K562 (cell line): ENCODE results near the gene COX6B1. TPM values are rescaled to one million over a fixed set of nuclear protein-coding genes. Genes with fewer than 3 reads are reported as not detected.

Experiments
- CGGBP1 ChIP-seq: fragments of 250-450 bp; sonication (Bioruptor Pico); IDR thresholded peaks from 2 replicates; pipeline ENCODE4 v1.9.0; 2021; ENCODE audit warnings: mild to moderate bottlenecking
- COPS2 ChIP-seq: fragments of 450-650 bp; conservative IDR thresholded peaks from 2 replicates; pipeline ENCODE4 v1.6.1; 2016; ENCODE audit warnings: mild to moderate bottlenecking, moderate library complexity
- E4F1 ChIP-seq: fragments of 250-450 bp; sonication (Bioruptor Pico); IDR thresholded peaks from 2 replicates; pipeline ENCODE4 v1.5.0; 2021; ENCODE audit warnings: mild to moderate bottlenecking, borderline replicate concordance
- ETV6 ChIP-seq, 3 experiments: fragments of 150-350 bp in 1 of 3; sonication (generic) in 1 of 3; formaldehyde crosslinking in 1 of 3; IDR thresholded peaks; 2 replicates each; pipeline versions ENCODE4 v1.6.1 to v1.8.0; 2014 to 2022; ENCODE audit warnings: borderline replicate concordance in 2 of 3, low read depth in 2 of 3, antibody characterized with exemption in 1 of 3, low read length in 1 of 3, mild to moderate bottlenecking in 1 of 3, missing genetic modification reagents in 1 of 3
- FOSL1 ChIP-seq: fragments of 200-800 bp; sonication (Bioruptor generic); conservative IDR thresholded peaks from 2 replicates; pipeline ENCODE4 v1.6.1; 2016; ENCODE audit warnings: missing genetic modification characterization, missing compliant biosample characterization
- HMGXB4 ChIP-seq: sonication (generic); formaldehyde crosslinking; IDR thresholded peaks from 2 replicates; pipeline ENCODE4 v1.8.1; 2023; ENCODE audit warnings: mild to moderate bottlenecking, missing genetic modification reagents
- JUN ChIP-seq, 2 experiments: sonication (generic) in 1 of 2; formaldehyde crosslinking in 1 of 2; IDR thresholded peaks; 2 replicates each; pipeline versions ENCODE4 v1.6.1 to v1.8.0; 2012 to 2022; ENCODE audit warnings: borderline replicate concordance in 2 of 2, mild to moderate bottlenecking in 2 of 2, improper control_type of control experiment in 1 of 2, low read depth in 1 of 2, low read length in 1 of 2, missing genetic modification reagents in 1 of 2
- MBD1 ChIP-seq: fragments of 250-450 bp; sonication (Bioruptor Pico); IDR thresholded peaks from 2 replicates; pipeline ENCODE4 v1.8.0; 2022; ENCODE audit warnings: inconsistent platforms
- NCOR1 ChIP-seq: fragments of 450-650 bp; IDR thresholded peaks from 2 replicates; pipeline ENCODE4 v1.6.1; 2016; ENCODE audit warnings: mild to moderate bottlenecking, moderate library complexity
- SIRT6 ChIP-seq: IDR thresholded peaks from one replicate; pipeline ENCODE4 v1.6.1; 2012; ENCODE audit warnings: low read depth, mild to moderate bottlenecking, control low read depth, inconsistent platforms, low read length, moderate library complexity
- SRF ChIP-seq, 2 experiments: fragments of 250-450, 450-650 bp in 1 of 2; sonication (Bioruptor Pico) in 1 of 2; sonication (generic) in 1 of 2; formaldehyde crosslinking; IDR thresholded peaks; 2 replicates each; pipeline versions ENCODE4 v1.5.0 to v1.5.1; 2020 to 2022; ENCODE audit warnings: mild to moderate bottlenecking in 1 of 2, missing genetic modification reagents in 1 of 2
- TCF15 ChIP-seq: fragments of 250-450 bp; sonication (Bioruptor Pico); IDR thresholded peaks from 2 replicates; pipeline ENCODE4 v1.8.0; 2022; ENCODE audit warnings: moderate library complexity, mild to moderate bottlenecking, inconsistent platforms
- TCF7L2 ChIP-seq: fragments of 150-350 bp; IDR thresholded peaks from 2 replicates; pipeline ENCODE4 v1.6.1; 2016; ENCODE audit warnings: low read depth, mild to moderate bottlenecking, low read length, moderate library complexity
- TEAD2 ChIP-seq: fragments of 450-650 bp; IDR thresholded peaks from 2 replicates; pipeline ENCODE4 v1.6.1; 2016; ENCODE audit warnings: missing genetic modification characterization, control low read depth, missing compliant biosample characterization
- ZBTB43 ChIP-seq: sonication (generic); formaldehyde crosslinking; IDR thresholded peaks from 2 replicates; pipeline ENCODE4 v1.8.0; 2023; ENCODE audit warnings: mild to moderate bottlenecking, missing genetic modification reagents
- ZNF23 ChIP-seq: fragments of 250-450 bp; sonication (Bioruptor Pico); IDR thresholded peaks from 2 replicates; pipeline ENCODE4 v1.4.0; 2020; ENCODE audit warnings: mild to moderate bottlenecking
- ZNF354B ChIP-seq: fragments of 250-450 bp; sonication (Bioruptor Pico); IDR thresholded peaks from 2 replicates; pipeline ENCODE4 v1.4.0; 2020
- ZNF644 ChIP-seq: fragments of 200-800 bp; sonication (Bioruptor generic); IDR thresholded peaks from 2 replicates; pipeline ENCODE4 v1.6.1; 2016; ENCODE audit warnings: low read depth, missing genetic modification characterization, missing compliant biosample characterization
- polyA plus RNA-seq, 8 experiments: library from polyadenylated mRNA; depleted of rRNA in 4 of 8; stranded (reverse) in 5 of 8; unstranded in 3 of 8; fragments of >200 nt; fragmentation: Nextera tagmentation in 2 of 8; fragmentation: Illumina TruSeq in 1 of 8; extraction: Ambion mirVana in 2 of 8; extraction: Trizol in 1 of 8; gene quantifications; 2 replicates each; pipeline versions ENCODE4 v1.2.1 to v1.2.3, GENCODE V29; 2011 to 2014; ENCODE audit warnings: inconsistent platforms in 1 of 8, missing spikeins in 1 of 8
- total RNA-seq, 7 experiments: library from RNA; depleted of rRNA in 6 of 7; stranded (reverse); fragments of >200 nt in 6 of 7; fragmentation: Illumina TruSeq in 2 of 7; extraction: Trizol in 2 of 7; gene quantifications; 2 replicates each; pipeline versions ENCODE4 v1.2.1 to v1.2.3, GENCODE V29; 2011 to 2021; ENCODE audit warnings: low replicate concordance in 1 of 7

COX6B1 gene
- total and polyA plus RNA-seq, 9 of the 15 experiments (the other 6 are each of a cell fraction or from before 2014, with no cell fraction given): 777 to 2,393 (median 1,219) TPM

GRCh38 chr19:35693835-35694599 lies 45.9 kb downstream of the COX6B1 start (continued):
- no peak for TF ChIP-seq FOSL1
- TF ChIP-seq COPS2: no peak
- no peak for TF ChIP-seq SRF (CRISPR knock-in tag; IDR thresholded peaks at IDR 0.05)
- no peak for TF ChIP-seq SIRT6
- TF ChIP-seq E4F1: no peak
- TF ChIP-seq MBD1 (CRISPR knock-in tag): no peak
- TF ChIP-seq ZNF354B (CRISPR knock-in tag): no peak
- no peak; the same call in 1 of the 2 replicates for TF ChIP-seq NCOR1
- TF ChIP-seq TEAD2: no peak
- no peak for TF ChIP-seq HMGXB4 (CRISPR knock-in tag)
- TF ChIP-seq TCF7L2: no peak
- 0 out of 2 replicates have a peak, but pooled peaks have one; percentile 31 for TF ChIP-seq ZBTB43
- no peak for TF ChIP-seq TCF15
- TF ChIP-seq ZNF23 (CRISPR knock-in tag): no peak
- no peak for TF ChIP-seq ZNF644
- TF ChIP-seq CGGBP1: no peak
- no peak for TF ChIP-seq JUN (IDR thresholded peaks at IDR 0.05; ENCODE audit: borderline replicate concordance, low read depth, low read length)
- no peak for TF ChIP-seq JUN (CRISPR knock-in tag; IDR thresholded peaks at IDR 0.05; ENCODE audit: borderline replicate concordance)
- TF ChIP-seq ETV6 (IDR thresholded peaks at IDR 0.05; ENCODE audit: borderline replicate concordance in 1 of 2, low read depth in 2 of 2, low read length in 1 of 2): no peak
- no peak for TF ChIP-seq ETV6 (CRISPR knock-in tag; IDR thresholded peaks at IDR 0.05; ENCODE audit: borderline replicate concordance)
